Ovary (tissue), 9 donors: ENCODE data around the gene RSPH1. TPM values are rescaled to one million over a fixed set of nuclear protein-coding genes. Genes with fewer than 3 reads are reported as not detected.

Source experiments
- DNase-seq, 5 donors: peaks; one replicate each; pipeline ENCODE4 v3.0.0-alpha.2; 2019 to 2020
- H3K27ac ChIP-seq, 2 donors: fragments of 200-600 bp; one replicate each; pipeline versions ENCODE4 v1.5.1 to v1.8.0; 2019 to 2022
- H3K27me3 ChIP-seq: fragments of 200-600 bp; one replicate; pipeline ENCODE4 v1.8.0; 2022
- H3K36me3 ChIP-seq: fragments of 200-600 bp; sonication (generic); one replicate; pipeline ENCODE4 v1.5.1; 2019
- H3K4me1 ChIP-seq: one replicate; pipeline ENCODE4 v1.8.1; 2013; ENCODE audit warnings: mild to moderate bottlenecking, moderate library complexity; ENCODE audit not compliant: insufficient read depth
- H3K4me3 ChIP-seq: fragments of 200-600 bp; sonication (generic); one replicate; pipeline ENCODE4 v1.5.1; 2017
- H3K9me3 ChIP-seq, 2 donors: fragments of 200-600 bp in 1 of 2; sonication (generic) in 1 of 2; one replicate each; pipeline versions ENCODE4 v1.5.1 to v1.8.1; 2013 to 2019; ENCODE audit warnings: mild to moderate bottlenecking in 1 of 2, moderate library complexity in 1 of 2
- EP300 ChIP-seq: sonication (generic); formaldehyde crosslinking; IDR thresholded peaks from one replicate; pipeline ENCODE4 v1.6.1; 2017; ENCODE audit warnings: antibody characterized with exemption
- POLR2A ChIP-seq: fragments of 450-650 bp; IDR thresholded peaks from one replicate; pipeline ENCODE4 v1.6.1; 2017; ENCODE audit warnings: antibody characterized with exemption, mild to moderate bottlenecking, moderate library complexity
- WGBS, 3 donors: extraction: QIAGEN DNeasy Blood & Tissue Kit in 1 of 3; methylation state at CpG; one replicate each; pipeline versions ENCODE4 v1.1.5 to v1.1.7; 2013 to 2017; 5-methylcytosine and 5-hydroxymethylcytosine counted together
- intact Hi-C, 4 donors: fragments of 100-400 bp; cut with DNase I; formaldehyde crosslinking; loops; one replicate each; pipeline versions ENCODE4 v1.11.0 to v1.15.1; 2022 to 2023
- polyA plus RNA-seq, 2 donors: library from polyadenylated mRNA; stranded (reverse); fragments of 200-250 nt in 1 of 2; fragments of 350-450 nt in 1 of 2; fragmentation: Illumina TruSeq in 1 of 2; extraction: RNeasy Lipid Tissue Mini Kit (QIAGEN cat#74804) in 1 of 2; gene quantifications; one replicate each; pipeline ENCODE4 v1.2.3, GENCODE V29; 2013 to 2014
- total RNA-seq, 7 donors: library from RNA; depleted of rRNA in 2 of 7; stranded (reverse); fragments of >200 nt in 2 of 7; fragmentation: NEBNext Ultra II Directional in 3 of 7; extraction: Animal tissue kit (Norgen Biotek cat#: 25700) in 3 of 7; gene quantifications; one replicate each; pipeline versions ENCODE4 v1.1.0 to v1.2.4, GENCODE V29; 2016 to 2023
- TF ChIP-seq, protein P1 (sequence below), 3 donors: fragments of 450-650 bp in 2 of 3; fragments of 200-600 bp in 1 of 3; IDR thresholded peaks; one replicate each; pipeline versions ENCODE4 v1.5.1 to v1.8.0; 2016 to 2022; ENCODE audit warnings: antibody characterized with exemption in 3 of 3, mild to moderate bottlenecking in 1 of 3
- donor health status: DM: no; HTN: no; CAD: no; lungs with moderate emphysema.
- donor health status: DM: no; HTN: no; CAD: no.
- donor health status: Bipolar disorder and iron deficiency.
- donor health status: DM: yes; HTN: yes; CAD: no.
- donor health status: DM: no; HTN: no; CAD: no.
- donor health status: DM: yes; HTN: yes; CAD: no.

RSPH1 gene
- total and polyA plus RNA-seq, 9 donors: 0.76 to 37.5 (median 2.5) TPM

DNA sequence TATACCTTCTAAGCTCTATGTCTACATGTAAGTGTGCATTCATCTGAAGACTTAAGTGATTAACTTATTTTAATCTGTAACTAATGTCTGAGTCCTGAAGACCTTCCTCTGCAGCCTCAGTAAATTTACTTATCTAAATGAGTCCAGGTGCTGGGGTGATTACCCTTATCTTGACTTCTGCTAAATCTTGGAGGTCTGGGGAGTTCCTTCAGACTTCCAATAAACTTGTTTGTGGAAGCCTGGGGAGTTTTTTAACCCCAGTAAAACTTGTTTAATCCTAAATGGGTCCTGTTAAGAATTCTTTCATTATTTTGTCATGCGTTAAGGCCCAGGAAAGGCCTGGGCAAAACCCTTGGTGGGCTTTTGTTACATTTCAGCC, 37.0 kb downstream of the RSPH1 start:
- no peak for DNase-seq
- Histone ChIP-seq H3K27me3 (no peaks in the 10 kb centered on the region), H3K4me1 (no peaks in the 10 kb centered on the region), H3K27ac (no peak overlapping the region), H3K9me3 (no peaks in the 10 kb centered on the region), H3K36me3 (no peaks in the 10 kb centered on the region), H3K4me3 (no peak overlapping the region)
- intact Hi-C loops: no loop called here
- TF ChIP-seq POLR2A: no peak
- 86 to 89% (median 88%) methylated on average over 1 of the region's 1 CpG for WGBS, 3 donors

DNA sequence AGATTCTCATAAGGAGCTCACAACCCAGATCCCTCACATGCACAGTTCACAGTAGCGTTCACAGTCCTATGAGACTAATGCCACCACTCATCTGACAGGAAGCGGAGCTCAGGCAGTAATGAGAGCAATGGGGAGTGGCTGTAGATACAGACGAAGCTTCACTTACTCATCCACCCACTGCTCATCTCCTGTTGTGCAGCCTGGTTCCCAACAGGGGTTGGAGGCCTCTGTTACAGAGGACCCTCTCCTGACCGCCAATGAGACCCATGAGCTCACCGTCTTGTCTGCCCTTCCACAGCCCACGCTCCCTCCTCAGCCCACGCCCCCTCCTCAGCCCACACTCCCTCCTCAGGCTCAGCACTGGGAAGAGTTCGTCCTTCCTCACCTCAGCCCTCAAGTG, 39.6 kb downstream of the RSPH1 start:
- no peak overlapping the region for H3K27ac ChIP-seq
- H3K36me3 ChIP-seq: no peaks in the 10 kb centered on the region
- 80 to 88% (median 83%) methylated on average over 8 of the region's 8 CpGs for WGBS, 3 donors
- H3K9me3 ChIP-seq: no peaks in the 10 kb centered on the region
- intact Hi-C loops: no loop called here
- no peaks in the 10 kb centered on the region for H3K27me3 ChIP-seq
- H3K4me1 ChIP-seq: no peaks in the 10 kb centered on the region
- H3K4me3 ChIP-seq: no peak overlapping the region
- DNase-seq: no peak
- TF ChIP-seq EP300 (no peak), POLR2A (no peak)
- TF ChIP-seq, protein P1, sequence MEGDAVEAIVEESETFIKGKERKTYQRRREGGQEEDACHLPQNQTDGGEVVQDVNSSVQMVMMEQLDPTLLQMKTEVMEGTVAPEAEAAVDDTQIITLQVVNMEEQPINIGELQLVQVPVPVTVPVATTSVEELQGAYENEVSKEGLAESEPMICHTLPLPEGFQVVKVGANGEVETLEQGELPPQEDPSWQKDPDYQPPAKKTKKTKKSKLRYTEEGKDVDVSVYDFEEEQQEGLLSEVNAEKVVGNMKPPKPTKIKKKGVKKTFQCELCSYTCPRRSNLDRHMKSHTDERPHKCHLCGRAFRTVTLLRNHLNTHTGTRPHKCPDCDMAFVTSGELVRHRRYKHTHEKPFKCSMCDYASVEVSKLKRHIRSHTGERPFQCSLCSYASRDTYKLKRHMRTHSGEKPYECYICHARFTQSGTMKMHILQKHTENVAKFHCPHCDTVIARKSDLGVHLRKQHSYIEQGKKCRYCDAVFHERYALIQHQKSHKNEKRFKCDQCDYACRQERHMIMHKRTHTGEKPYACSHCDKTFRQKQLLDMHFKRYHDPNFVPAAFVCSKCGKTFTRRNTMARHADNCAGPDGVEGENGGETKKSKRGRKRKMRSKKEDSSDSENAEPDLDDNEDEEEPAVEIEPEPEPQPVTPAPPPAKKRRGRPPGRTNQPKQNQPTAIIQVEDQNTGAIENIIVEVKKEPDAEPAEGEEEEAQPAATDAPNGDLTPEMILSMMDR (IDR thresholded peaks at IDR 0.05): no peak

DNA sequence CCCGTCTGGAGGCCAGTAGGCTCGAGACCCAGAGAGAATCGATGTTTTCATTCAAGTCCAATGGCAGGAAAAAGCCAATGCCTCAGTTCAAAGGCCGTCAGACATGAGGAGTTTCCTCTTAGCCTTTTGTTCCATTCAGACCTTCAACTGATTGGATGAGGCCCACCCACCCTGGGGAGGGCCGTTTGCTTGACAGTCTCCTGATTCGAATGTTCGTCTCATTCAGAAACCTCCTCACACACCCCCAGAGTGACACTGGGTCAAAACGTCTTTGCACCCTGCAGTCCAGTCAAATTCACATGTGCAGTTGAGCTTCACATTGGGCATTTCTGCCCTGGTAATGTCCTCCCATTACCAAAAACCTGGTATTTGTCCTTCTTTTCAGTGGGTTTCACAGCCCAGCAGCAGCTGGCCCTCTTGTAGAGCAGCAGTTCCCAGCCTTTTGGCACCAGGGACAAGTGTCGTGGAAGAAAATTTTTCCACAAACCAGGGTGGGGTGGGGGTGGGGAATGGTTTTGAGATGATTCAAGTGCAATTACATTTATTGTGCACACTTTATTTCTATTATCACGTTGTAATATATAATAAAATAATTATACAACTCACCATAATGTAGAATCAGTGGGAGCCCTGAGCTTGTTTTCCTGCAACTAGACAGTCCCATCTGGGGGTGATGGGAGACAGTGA, 40.1 kb downstream of the RSPH1 start:
- no peaks in the 10 kb centered on the region for H3K27me3 ChIP-seq
- 86 to 87% (median 87%) methylated on average over 10 of the region's 10 CpGs for WGBS, 3 donors
- TF ChIP-seq, protein P1 (IDR thresholded peaks at IDR 0.05): no peak
- no peak for DNase-seq
- intact Hi-C loops: no loop called here
- H3K4me1 ChIP-seq: no peaks in the 10 kb centered on the region
- no peaks in the 10 kb centered on the region for H3K9me3 ChIP-seq
- no peak overlapping the region for H3K27ac ChIP-seq
- no peak overlapping the region for H3K4me3 ChIP-seq
- no peaks in the 10 kb centered on the region for H3K36me3 ChIP-seq

DNA sequence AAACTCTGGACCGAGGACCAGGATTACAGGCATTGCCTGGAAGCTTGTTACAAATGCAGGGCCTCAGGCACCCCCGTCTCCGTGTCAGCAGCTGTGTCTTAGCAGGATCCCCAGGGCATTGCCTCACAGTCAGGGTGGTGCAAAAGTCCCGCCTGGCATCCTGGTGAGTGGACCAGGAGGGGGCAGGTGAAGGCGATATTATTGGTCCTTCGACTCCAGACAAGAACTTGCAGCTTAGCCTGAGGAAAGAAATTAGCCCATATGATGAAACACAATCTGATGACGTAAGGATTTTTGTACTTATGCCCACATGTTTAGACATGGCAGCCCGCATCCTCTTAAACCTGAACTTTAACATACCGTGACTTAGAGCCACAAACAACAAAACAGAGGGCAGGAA, 40.8 kb downstream of the RSPH1 start:
- no peak overlapping the region for H3K27ac ChIP-seq
- H3K36me3 ChIP-seq: no peaks in the 10 kb centered on the region
- no peak for DNase-seq
- H3K9me3 ChIP-seq: no peaks in the 10 kb centered on the region
- TF ChIP-seq POLR2A: no peak
- TF ChIP-seq EP300: no peak
- TF ChIP-seq, protein P1 (IDR thresholded peaks at IDR 0.05): no peak
- H3K4me3 ChIP-seq: no peak overlapping the region
- H3K27me3 ChIP-seq: no peaks in the 10 kb centered on the region
- intact Hi-C loops: no loop called here
- WGBS, 3 donors: 81 to 84% (median 83%) methylated on average over 9 of the region's 9 CpGs
- no peaks in the 10 kb centered on the region for H3K4me1 ChIP-seq

DNA sequence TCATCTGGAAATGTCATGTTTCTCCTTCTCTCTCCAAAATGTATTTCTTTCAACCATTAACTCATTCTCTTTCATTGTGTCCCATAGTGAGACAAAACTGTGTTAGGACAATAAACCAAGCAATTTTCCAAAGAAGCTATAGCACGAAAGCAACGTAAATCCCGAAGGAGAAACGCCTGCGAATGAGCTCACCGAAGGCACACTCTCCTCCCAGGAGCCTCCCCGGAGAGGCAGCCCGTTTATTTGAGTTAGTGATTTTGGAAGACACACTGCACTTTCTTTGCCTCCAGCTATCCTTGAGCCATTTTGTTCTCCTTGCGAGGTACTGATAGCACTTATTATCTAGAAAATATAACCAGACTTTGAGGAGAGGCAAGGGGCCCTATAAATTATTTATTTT, 41.2 kb downstream of the RSPH1 start:
- H3K4me1 ChIP-seq: no peaks in the 10 kb centered on the region
- no peaks in the 10 kb centered on the region for H3K9me3 ChIP-seq
- no peaks in the 10 kb centered on the region for H3K36me3 ChIP-seq
- no peaks in the 10 kb centered on the region for H3K27me3 ChIP-seq
- no peak overlapping the region for H3K27ac ChIP-seq
- DNase-seq: no peak
- TF ChIP-seq, protein P1 (IDR thresholded peaks at IDR 0.05): no peak
- TF ChIP-seq EP300 (no peak), POLR2A (no peak)
- no peak overlapping the region for H3K4me3 ChIP-seq
- intact Hi-C loops: no loop called here
- 42 to 73% (median 68%) methylated on average over 9 of the region's 9 CpGs for WGBS, 3 donors
